ENCODE measurements around the gene C1QTNF9. TPM values are rescaled to one million over a fixed set of nuclear protein-coding genes. Genes with fewer than 3 reads are reported as not detected.

Gene C1QTNF9
- total and polyA plus RNA-seq, 2 of the 8 experiments (the other 6 are each of a cell fraction or from before 2014, with no cell fraction given), result not detected

DNA sequence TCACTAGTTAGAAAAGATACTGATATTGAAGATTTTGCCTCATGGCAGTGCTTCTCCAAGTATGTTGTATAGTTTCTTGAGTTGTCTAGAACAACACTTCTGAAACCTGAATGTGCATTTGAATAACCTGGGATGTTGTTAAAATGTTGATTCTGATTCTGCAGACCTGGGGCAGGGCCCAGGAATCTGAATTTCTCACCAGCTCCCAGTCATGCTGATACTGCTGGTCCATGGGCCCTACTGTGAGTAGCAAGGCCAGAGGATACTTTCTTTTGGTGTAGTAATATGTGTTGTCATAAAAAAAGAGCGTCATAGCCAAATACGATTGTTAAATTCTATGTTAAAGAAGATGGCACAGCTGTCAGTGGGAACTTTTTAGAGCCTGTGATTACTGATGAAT lies 41.6 kb upstream of the C1QTNF9 start:
- POLR2A ChIA-PET (ENCODE audit: partially characterized antibody), result no interaction called here
- Histone ChIP-seq H3K56ac (replicated peaks; ENCODE audit: insufficient read length, low read depth, low read length) (no peak overlapping the region), H3K36me3 (ENCODE audit: control insufficient read depth in 2 of 4, insufficient read depth in 4 of 4, low read length in 3 of 4) (no peaks in the 10 kb centered on the region; a peak in 1 of 8 replicates), H4K8ac (ENCODE audit: extremely low read depth, insufficient read depth, low read length) (no peak overlapping the region), H2AK5ac (ENCODE audit: low read depth, low read length) (no peak overlapping the region), H3K9ac (replicated peaks in 1 of 4; ENCODE audit: extremely low read depth in 1 of 4, low read depth in 3 of 4, low read length in 3 of 4) (no peak overlapping the region), H3K9me3 (ENCODE audit: insufficient read depth in 2 of 2, low read depth in 1 of 2, low read length in 1 of 2) (no peaks in the 10 kb centered on the region), H3K79me1 (ENCODE audit: low read depth, low read length) (no peaks in the 10 kb centered on the region), H4K5ac (ENCODE audit: insufficient read length, low read depth, low read length) (no peak overlapping the region), H3K27ac (ENCODE audit: low read depth, low read length) (no peak overlapping the region), H2AFZ (ENCODE audit: low read length) (no peak overlapping the region), H3K79me2 (ENCODE audit: control insufficient read depth in 1 of 2, insufficient read depth in 2 of 2, low read length in 2 of 2) (no peaks in the 10 kb centered on the region), H3K27me3 (replicated peaks in 1 of 4; ENCODE audit: control insufficient read depth in 3 of 4, extremely low read depth in 1 of 4, insufficient read depth in 3 of 4, low read length in 3 of 4) (no peaks in the 10 kb centered on the region), H3K4me3 (ENCODE audit: extremely low read depth in 1 of 4, insufficient read depth in 2 of 4, low read depth in 3 of 4, low read length in 4 of 4) (no peak overlapping the region), H3K23ac (ENCODE audit: insufficient read length) (no peak overlapping the region), H2BK20ac (ENCODE audit: low read length) (no peak overlapping the region), H2BK12ac (ENCODE audit: low read depth, low read length) (no peak overlapping the region), H2BK5ac (ENCODE audit: low read depth, low read length) (no peak overlapping the region), H2BK15ac (ENCODE audit: low read length) (no peak overlapping the region), H4K20me1 (replicated peaks in 1 of 2; ENCODE audit: control insufficient read depth in 1 of 2, insufficient read depth in 2 of 2, low read length in 2 of 2) (peaks cover 0 to 1% of the 10 kb centered on the region in 2 experiments), H3K14ac (ENCODE audit: insufficient read length) (no peak overlapping the region), H2BK120ac (replicated peaks; ENCODE audit: low read depth, low read length) (no peak overlapping the region), H4K91ac (replicated peaks; ENCODE audit: insufficient read length, low read length) (no peak overlapping the region), H3K18ac (ENCODE audit: extremely low read depth, low read length) (no peak overlapping the region), H3K4me1 (replicated peaks in 1 of 4; ENCODE audit: control insufficient read depth in 3 of 4, insufficient read depth in 4 of 4, low read length in 3 of 4) (no peaks in the 10 kb centered on the region), H3K4me2 (ENCODE audit: insufficient read depth in 1 of 2, low read depth in 2 of 2, low read length in 2 of 2) (no peak overlapping the region), H3K4ac (replicated peaks; ENCODE audit: insufficient read length, low read depth, low read length) (no peak overlapping the region), H3K23me2 (ENCODE audit: low read depth, low read length) (no peaks in the 10 kb centered on the region)
- CTCF ChIA-PET (ENCODE audit: partially characterized antibody), result no interaction called here
- TF ChIP-seq USF2 (IDR thresholded peaks at IDR 0.05; ENCODE audit: low read length) (no peak), SUZ12 (IDR thresholded peaks at IDR 0.05; ENCODE audit: low read length) (no peak), CEBPB (IDR thresholded peaks at IDR 0.05; ENCODE audit: low read depth, low read length) (no peak), RFX5 (IDR thresholded peaks at IDR 0.05; ENCODE audit: borderline replicate concordance, low read depth, low read length) (no peak), BCL11A (IDR thresholded peaks at IDR 0.05; ENCODE audit: low read depth in 2 of 2, low read length in 2 of 2) (no peak), NRF1 (IDR thresholded peaks at IDR 0.05; ENCODE audit: low read depth, low read length) (no peak), POLR2AphosphoS5 (IDR thresholded peaks at IDR 0.05; ENCODE audit: low read depth, low read length) (no peak), EP300 (IDR thresholded peaks at IDR 0.05; ENCODE audit: borderline replicate concordance in 1 of 2, low read depth in 2 of 2, low read length in 2 of 2) (no peak), SP1 (IDR thresholded peaks at IDR 0.05; ENCODE audit: low read depth, low read length) (no peak)
- TF ChIP-seq, protein P1, sequence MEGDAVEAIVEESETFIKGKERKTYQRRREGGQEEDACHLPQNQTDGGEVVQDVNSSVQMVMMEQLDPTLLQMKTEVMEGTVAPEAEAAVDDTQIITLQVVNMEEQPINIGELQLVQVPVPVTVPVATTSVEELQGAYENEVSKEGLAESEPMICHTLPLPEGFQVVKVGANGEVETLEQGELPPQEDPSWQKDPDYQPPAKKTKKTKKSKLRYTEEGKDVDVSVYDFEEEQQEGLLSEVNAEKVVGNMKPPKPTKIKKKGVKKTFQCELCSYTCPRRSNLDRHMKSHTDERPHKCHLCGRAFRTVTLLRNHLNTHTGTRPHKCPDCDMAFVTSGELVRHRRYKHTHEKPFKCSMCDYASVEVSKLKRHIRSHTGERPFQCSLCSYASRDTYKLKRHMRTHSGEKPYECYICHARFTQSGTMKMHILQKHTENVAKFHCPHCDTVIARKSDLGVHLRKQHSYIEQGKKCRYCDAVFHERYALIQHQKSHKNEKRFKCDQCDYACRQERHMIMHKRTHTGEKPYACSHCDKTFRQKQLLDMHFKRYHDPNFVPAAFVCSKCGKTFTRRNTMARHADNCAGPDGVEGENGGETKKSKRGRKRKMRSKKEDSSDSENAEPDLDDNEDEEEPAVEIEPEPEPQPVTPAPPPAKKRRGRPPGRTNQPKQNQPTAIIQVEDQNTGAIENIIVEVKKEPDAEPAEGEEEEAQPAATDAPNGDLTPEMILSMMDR (IDR thresholded peaks at IDR 0.05; ENCODE audit: control extremely low read depth in 1 of 3, insufficient read depth in 1 of 3, low read depth in 1 of 3, low read length in 3 of 3), result no peak
- FAIRE-seq, result no peak
- DNase-seq (ENCODE audit: low read depth in 1 of 2, low spot score in 2 of 2), result no peak
- WGBS, 2 experiments (ENCODE audit: extremely low coverage in 1 of 2, insufficient coverage in 1 of 2, insufficient read length in 1 of 2, insufficient replicate concordance in 2 of 2, low coverage in 1 of 2, low lambda C conversion rate in 2 of 2, missing lambda C conversion rate in 1 of 2), result 84% methylated on average over 2 of the region's 2 CpGs; no CpG with 5 or more reads in 1 of the 2 experiments
